ENCODE results near the gene AOX1.

AOX1 gene

GRCh38 chr2:200665626-200666453, 80.0 kb downstream of the AOX1 start:
- TF ChIP-seq, protein P1, sequence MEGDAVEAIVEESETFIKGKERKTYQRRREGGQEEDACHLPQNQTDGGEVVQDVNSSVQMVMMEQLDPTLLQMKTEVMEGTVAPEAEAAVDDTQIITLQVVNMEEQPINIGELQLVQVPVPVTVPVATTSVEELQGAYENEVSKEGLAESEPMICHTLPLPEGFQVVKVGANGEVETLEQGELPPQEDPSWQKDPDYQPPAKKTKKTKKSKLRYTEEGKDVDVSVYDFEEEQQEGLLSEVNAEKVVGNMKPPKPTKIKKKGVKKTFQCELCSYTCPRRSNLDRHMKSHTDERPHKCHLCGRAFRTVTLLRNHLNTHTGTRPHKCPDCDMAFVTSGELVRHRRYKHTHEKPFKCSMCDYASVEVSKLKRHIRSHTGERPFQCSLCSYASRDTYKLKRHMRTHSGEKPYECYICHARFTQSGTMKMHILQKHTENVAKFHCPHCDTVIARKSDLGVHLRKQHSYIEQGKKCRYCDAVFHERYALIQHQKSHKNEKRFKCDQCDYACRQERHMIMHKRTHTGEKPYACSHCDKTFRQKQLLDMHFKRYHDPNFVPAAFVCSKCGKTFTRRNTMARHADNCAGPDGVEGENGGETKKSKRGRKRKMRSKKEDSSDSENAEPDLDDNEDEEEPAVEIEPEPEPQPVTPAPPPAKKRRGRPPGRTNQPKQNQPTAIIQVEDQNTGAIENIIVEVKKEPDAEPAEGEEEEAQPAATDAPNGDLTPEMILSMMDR (IDR thresholded peaks at IDR 0.05; ENCODE audit: low read depth, low read length), result no peak
- no peak overlapping the region for H3K4me3 ChIP-seq (ENCODE audit: low read depth, low read length)

DNA sequence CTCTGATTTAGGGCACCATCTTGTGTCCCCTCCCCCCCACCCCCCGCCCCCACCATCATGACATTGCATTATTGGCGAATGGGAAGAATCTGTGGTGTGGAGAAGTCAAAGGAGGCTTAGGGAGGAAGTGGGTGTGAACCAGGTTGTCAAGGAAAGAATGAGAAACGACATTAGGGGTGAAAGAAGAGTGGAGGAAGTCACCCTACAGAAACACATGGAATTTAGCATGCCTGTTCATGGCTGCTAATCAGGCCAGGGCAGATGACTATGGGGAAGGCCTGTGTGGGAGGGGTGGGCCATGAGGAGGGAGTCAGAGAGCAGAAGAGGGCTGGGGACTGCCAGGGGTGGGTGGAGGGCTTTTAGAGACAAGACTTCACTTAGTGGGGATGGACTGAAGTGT, 81.6 kb downstream of the AOX1 start:
- TF ChIP-seq, protein P1 (IDR thresholded peaks at IDR 0.05; ENCODE audit: low read depth, low read length), result no peak
- no peak overlapping the region for H3K4me3 ChIP-seq (ENCODE audit: low read depth, low read length)

DNA sequence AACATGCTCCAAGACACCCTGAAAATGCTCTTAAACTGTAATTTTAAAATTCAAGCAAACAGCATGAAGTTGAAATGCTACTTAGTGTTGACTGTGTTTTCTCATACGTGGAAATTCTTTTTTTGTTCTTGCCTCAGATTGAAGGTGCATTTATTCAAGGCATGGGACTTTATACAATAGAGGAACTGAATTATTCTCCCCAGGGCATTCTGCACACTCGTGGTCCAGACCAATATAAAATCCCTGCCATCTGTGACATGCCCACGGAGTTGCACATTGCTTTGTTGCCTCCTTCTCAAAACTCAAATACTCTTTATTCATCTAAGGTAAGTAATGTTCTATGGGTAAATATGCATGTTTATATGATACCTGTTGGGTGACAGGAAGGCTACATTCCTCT, 82.7 kb downstream of the AOX1 start:
- no peak overlapping the region for H3K4me3 ChIP-seq (ENCODE audit: low read depth, low read length)
- TF ChIP-seq, protein P1 (IDR thresholded peaks at IDR 0.05; ENCODE audit: low read depth, low read length), result no peak

GRCh38 chr2:200669308-200669707, 83.5 kb downstream of the AOX1 start:
- H3K4me3 ChIP-seq (ENCODE audit: low read depth, low read length), result no peak overlapping the region
- TF ChIP-seq, protein P1 (IDR thresholded peaks at IDR 0.05; ENCODE audit: low read depth, low read length), result no peak

- no peak overlapping the region for H3K4me3 ChIP-seq (ENCODE audit: low read depth, low read length)
- TF ChIP-seq, protein P1 (IDR thresholded peaks at IDR 0.05; ENCODE audit: low read depth, low read length), result 0 out of 2 replicates have a peak, but pooled peaks have one; percentile 6
These were observed 84.5 kb downstream of the AOX1 start for GRCh38 chr2:200670313-200670712.

GRCh38 chr2:200670751-200671150, 84.9 kb downstream of the AOX1 start:
- TF ChIP-seq, protein P1 (IDR thresholded peaks at IDR 0.05; ENCODE audit: low read depth, low read length), result no peak

DNA sequence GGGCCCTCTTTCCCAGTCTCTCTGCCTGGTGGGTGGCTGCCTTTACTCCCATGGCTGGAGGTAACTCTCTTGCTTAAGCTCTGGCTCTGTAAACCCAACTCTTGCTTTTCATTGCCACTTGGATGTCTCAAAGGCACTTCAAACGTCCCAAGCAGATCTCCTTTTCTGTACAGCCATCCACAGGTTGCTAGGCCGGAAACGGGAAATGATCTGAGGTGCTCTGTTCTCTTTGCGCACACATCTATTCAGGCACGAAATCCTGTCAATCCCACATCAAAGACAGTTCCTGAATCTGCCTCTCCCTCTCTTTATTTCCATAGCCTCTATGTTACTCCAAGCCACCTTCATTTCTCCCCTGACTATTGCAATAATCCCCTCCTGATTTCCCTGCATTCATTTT, 87.4 kb downstream of the AOX1 start:
- TF ChIP-seq, protein P1 (IDR thresholded peaks at IDR 0.05; ENCODE audit: low read depth, low read length), result no peak
- no peak overlapping the region for H3K4me3 ChIP-seq (ENCODE audit: low read depth, low read length)

More at GRCh38 chr2:200670751-200671150, 84.9 kb downstream of the AOX1 start:
- no peak overlapping the region for H3K4me3 ChIP-seq (ENCODE audit: low read depth, low read length)
